Measurements from ENCODE around the gene SMARCAL1.
A peak's percentile ranks its signal among the peaks of the same experiment; 100 is the strongest.

The SMARCAL1 gene

DNA sequence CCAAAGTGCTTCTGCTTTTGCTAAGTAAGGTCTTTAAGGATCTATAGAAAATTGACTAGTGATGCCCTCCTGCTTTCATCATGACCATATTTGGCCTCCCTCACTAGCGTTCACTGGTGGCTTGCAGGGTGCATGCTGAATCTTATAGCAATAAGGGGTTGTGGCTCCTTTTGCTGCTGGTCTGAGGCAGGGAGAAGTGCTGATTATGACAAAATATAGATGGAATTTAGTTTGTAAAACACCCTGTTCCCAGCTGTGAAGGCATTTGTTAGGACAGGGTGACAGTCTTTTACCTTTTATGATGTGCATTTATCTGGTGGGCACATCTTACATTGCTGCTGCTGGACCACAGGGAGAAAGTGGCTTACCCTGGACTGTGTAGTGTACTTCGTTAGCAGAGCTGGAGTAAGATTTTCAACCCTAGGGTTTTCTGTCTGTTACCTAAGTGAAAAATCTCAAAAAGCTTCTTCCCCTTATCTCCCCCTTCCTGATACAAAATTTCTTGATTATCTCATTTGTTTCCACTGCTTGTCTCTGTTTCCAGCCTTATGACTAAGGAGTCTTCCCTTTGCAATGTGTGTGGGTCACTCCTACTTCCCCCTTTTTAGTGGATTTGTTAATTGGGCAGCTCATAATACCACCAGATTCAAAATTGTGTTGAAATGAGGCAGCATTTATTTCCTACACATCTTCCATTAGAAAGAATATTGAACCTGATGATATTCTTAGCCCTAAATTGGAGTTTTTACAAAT lies 65.2 kb downstream of the SMARCAL1 start:
- no peak for DNase-seq

GRCh38 chr2:216478151-216478550 lies 65.9 kb downstream of the SMARCAL1 start:
- DNase-seq: no peak

GRCh38 chr2:216478791-216479190 lies 66.5 kb downstream of the SMARCAL1 start:
- DNase-seq: no peak

GRCh38 chr2:216480221-216480620 lies 67.9 kb downstream of the SMARCAL1 start:
- DNase-seq: no peak

- no peak for DNase-seq
These were observed 70.4 kb downstream of the SMARCAL1 start for GRCh38 chr2:216482640-216483039.

DNA sequence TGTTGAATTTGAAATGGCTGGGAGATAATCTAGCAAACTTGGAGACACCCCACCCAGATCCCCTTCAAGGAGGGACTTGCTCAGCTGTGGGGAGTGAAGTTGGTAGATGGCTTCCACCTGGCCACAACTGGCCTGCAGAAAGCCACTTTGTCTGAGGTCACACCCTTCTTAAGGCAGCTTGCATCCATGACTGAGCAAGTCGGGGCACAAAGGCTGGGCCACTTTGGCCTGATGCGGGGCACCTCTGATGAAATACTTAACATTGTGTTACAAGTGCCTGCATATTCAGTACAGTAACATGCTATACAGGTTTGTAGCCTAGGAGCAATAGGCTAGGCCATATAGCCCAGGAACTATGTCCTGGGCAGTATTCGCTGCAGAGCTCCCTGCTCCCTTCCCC lies 73.0 kb downstream of the SMARCAL1 start:
- no peak for DNase-seq

GRCh38 chr2:216485745-216486144 lies 73.5 kb downstream of the SMARCAL1 start:
- no peak for DNase-seq

DNA sequence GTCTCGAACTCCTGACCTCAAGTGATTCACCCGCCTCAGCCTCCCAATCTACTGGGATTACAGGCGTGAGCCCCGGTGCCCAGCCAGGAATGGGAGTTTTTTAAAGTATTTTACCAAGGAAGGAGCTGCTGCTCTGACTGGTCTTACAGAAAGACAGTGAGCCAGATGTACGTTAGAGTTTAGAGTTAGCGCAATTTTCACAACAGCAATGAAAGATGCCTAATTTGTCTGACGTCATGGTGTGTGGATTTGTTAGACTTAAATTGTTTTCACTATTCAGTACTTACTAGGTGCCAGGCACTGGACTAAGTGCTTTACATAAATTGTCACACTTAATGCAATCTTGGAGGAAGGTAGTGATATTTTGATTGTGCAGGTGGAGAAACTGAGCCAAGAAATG lies 74.0 kb downstream of the SMARCAL1 start:
- DNase-seq: no peak

DNA sequence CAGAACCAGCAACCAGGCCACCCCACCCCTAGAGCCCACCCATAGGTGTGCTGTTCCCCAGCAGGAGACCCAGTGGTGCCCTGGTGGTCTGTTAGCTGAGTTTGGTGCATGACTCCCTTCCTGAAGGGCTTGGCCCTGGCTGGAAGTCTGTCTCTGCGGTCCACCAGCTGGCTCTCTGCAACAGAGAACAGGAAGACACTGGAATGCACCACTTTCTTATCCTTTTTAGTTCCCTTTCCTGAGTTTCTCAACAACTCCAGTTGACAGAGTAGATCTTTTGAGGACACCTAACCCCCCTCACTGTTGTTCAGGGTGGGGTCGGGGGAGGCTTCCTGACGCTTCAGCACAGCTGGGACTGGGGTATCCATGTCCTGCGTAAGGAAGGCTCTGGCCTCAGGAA lies 74.4 kb downstream of the SMARCAL1 start:
- DNase-seq: no peak

DNA sequence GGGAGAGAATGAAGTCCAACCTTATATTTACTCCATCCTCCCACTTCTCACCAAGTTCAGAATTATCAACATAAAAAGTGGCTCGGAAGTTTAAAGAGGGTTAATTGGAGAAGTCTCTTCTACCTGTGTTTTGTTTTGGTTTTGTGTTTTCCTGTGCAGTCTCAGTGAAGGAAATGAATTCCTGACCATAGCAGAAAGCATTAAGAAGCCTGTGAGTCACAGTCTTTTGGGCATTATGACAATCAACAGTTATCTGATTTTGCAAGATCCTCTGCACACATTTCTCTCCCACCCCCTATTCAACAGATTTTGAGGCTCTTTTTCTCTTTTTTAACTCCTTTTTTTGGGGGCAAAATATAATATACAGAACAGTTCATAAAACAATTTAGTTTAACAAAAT lies 77.8 kb downstream of the SMARCAL1 start:
- no peak for DNase-seq

GRCh38 chr2:216491793-216492596 lies 79.7 kb downstream of the SMARCAL1 start:
- no peak for DNase-seq

DNA sequence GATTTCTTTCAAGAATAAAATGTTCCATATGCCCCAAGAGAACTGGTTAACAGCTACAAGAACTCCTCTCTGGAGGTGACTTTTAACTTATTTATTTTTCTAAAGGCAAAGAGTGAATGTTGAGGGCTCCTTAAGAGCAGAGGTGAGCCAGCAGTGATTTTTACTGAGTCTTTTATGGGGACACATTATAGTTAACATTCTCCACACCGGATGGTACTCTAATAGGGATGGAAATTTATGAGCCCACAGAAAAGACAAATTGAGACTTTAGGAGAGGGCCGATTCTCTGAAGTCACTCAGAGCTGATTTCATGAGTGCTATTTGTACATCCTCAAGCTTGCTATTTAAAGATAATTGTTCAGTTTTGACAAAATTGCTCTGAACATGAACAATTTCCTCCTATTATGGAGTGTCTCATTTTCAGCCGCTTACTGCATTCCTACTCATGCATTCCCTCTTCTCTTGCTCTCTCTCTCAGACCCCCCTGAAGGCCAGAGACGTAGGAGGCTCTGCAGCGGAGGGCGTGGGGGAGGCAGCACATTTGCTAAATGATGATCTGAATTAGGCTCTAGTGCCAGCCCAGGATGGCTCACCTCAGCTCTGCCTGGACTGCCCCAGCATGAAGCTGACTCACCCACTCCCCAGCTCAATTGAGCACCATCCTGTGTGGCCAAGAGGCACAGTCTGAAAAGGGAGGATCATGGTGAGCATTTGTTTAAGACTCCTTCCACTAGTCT lies 80.5 kb downstream of the SMARCAL1 start:
- no peak for DNase-seq

DNA sequence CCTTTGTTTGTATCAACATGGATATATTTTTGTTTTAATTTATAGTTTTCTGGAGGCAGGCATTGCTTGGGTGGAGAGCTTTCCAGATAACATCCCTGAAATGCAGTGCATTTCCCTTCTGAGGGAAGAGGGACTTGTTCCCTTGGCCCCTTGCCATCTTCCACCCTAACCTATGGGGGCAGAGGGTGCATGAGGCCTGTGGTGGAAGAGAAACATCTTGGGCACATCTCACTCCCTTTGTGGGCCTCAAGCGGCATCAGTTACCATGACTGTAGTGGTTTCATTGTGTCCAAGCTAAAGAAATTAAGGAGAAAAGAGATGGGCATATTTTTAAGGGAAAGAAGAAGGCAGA lies 81.0 kb downstream of the SMARCAL1 start:
- no peak for DNase-seq

- DNase-seq: no peak
These were observed 83.4 kb downstream of the SMARCAL1 start for GRCh38 chr2:216495656-216496055.

- no peak for DNase-seq
These were observed 85.2 kb downstream of the SMARCAL1 start for GRCh38 chr2:216497382-216498069.

- DNase-seq: no peak
These were observed 85.7 kb downstream of the SMARCAL1 start for GRCh38 chr2:216498070-216498378.

GRCh38 chr2:216498379-216499352 lies 86.4 kb downstream of the SMARCAL1 start, which contains the start of gene RPL37A:
RPL37A (plus strand) TSS chr2:216498844; CDS start chr2:216498875, 31 bp downstream.
- DNase-seq: peak; percentile 93

DNA sequence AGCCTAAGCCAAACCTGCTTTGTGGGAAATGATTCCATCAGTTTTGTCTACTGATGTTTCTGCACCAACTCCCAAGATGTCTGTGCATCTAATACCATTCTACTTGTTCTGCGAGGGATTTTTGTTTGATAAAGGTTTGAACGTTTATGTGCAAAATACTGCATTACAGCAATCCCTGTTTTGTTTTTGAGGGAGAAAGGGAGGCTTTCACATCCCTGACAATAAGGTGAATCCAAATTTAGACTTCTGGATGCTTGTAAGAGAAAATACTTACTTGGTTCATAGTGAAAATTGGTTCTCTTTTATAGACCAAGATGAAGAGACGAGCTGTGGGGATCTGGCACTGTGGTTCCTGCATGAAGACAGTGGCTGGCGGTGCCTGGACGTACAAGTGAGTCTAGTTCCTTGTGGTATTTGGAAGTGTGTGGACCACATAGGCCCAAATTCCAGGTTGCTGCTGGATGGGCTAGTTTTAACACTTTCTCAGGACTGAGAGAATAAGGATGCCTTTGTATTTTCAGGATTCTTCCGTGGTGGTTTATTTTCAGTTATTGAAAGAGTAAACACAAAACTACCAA lies 87.4 kb downstream of the SMARCAL1 start:
- no peak for DNase-seq

DNA sequence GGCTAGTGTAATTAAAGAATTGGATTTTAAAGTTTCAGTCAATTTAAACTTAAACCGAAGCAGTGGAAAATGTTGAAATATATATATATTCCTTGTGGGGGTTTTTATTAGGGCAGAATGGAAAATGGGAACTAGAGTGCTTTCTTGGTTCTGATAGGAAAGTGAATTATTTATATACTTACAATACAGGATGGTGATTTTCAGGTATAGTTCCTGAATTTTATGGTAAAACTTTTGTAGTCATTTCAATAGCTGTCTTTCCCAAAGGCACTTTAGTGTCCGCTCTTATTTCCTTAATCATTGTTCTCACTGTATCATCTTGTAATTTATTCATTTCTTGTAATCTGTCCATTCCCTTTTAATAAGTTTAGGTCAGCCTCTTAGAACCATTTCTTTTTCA lies 88.3 kb downstream of the SMARCAL1 start:
- no peak for DNase-seq

- DNase-seq: no peak
These were observed 89.6 kb downstream of the SMARCAL1 start for GRCh38 chr2:216501854-216502253.

GRCh38 chr2:216502381-216503158 lies 90.3 kb downstream of the SMARCAL1 start:
- DNase-seq: no peak
